CD4-positive, alpha-beta memory T cell (primary cell): Measurements from ENCODE around the gene CEP19. TPM values are rescaled to one million over a fixed set of nuclear protein-coding genes. Genes with fewer than 3 reads are reported as not detected.
"Not testable (repeated sequence)": the region's sequence is repeated elsewhere in the genome, so short reads cannot be mapped to it uniquely, and the experiment has no call there.

ENCODE experiments used
- CTCF ChIA-PET: fragments of 350-600 bp; sonication (Branson Sonifier 250); formaldehyde crosslinking; loops from one replicate; lab custom pipeline; 2021; ENCODE audit warnings: inconsistent platforms; ENCODE audit not compliant: partially characterized antibody; lab: Charles Lee
- POLR2A ChIA-PET: fragments of 350-600 bp; sonication (Branson Sonifier 250); formaldehyde crosslinking; loops from one replicate; lab custom pipeline; 2021; ENCODE audit not compliant: partially characterized antibody; lab: Charles Lee
- DNase-seq, 5 donors: peaks; one replicate each; pipeline versions ENCODE4 v3.0.0 to v3.0.0-alpha.2; 2020 to 2022; ENCODE audit warnings: mixed read lengths in 1 of 5
- H3K27ac ChIP-seq: one replicate; pipeline ENCODE4 v1.7.0; 2013; ENCODE audit warnings: low read depth, low read length
- H3K27me3 ChIP-seq: 2 replicates; pipeline ENCODE4 v1.7.0; 2013; ENCODE audit warnings: mild to moderate bottlenecking, low read length, moderate library complexity; ENCODE audit not compliant: insufficient read depth
- H3K36me3 ChIP-seq: 2 replicates; pipeline ENCODE4 v1.7.0; 2013; ENCODE audit warnings: mild to moderate bottlenecking, low read length, moderate library complexity; ENCODE audit not compliant: insufficient read depth
- H3K4me1 ChIP-seq: 2 replicates; pipeline ENCODE4 v1.7.0; 2013; ENCODE audit warnings: mild to moderate bottlenecking, low read length, moderate library complexity; ENCODE audit not compliant: insufficient read depth
- H3K4me3 ChIP-seq, 2 donors: one replicate each; pipeline ENCODE4 v1.7.0; 2013; ENCODE audit warnings: low read length in 2 of 2, mild to moderate bottlenecking in 1 of 2
- H3K9me3 ChIP-seq, 2 donors: one replicate each; pipeline ENCODE4 v1.7.0; 2013; ENCODE audit warnings: low read length in 2 of 2, control low read depth in 1 of 2; ENCODE audit not compliant: control insufficient read depth in 1 of 2
- H3K27ac Mint-ChIP-seq, 7 donors: one replicate each; pipeline ENCODE4 v1.8.0; 2020 to 2021; ENCODE audit warnings: mixed read lengths in 7 of 7, mild to moderate bottlenecking in 6 of 7, inconsistent platforms in 3 of 7, moderate library complexity in 3 of 7
- H3K27me3 Mint-ChIP-seq, 2 donors: one replicate each; pipeline ENCODE4 v1.8.0; 2020 to 2021; ENCODE audit warnings: mixed read lengths in 2 of 2
- H3K36me3 Mint-ChIP-seq, 2 donors: one replicate each; pipeline ENCODE4 v1.8.0; 2020 to 2021; ENCODE audit warnings: mixed read lengths in 2 of 2, inconsistent platforms in 1 of 2, mild to moderate bottlenecking in 1 of 2
- H3K4me1 Mint-ChIP-seq, 4 donors: one replicate each; pipeline ENCODE4 v1.8.0; 2020 to 2021; ENCODE audit warnings: mixed read lengths in 4 of 4, mild to moderate bottlenecking in 1 of 4
- H3K4me3 Mint-ChIP-seq, 8 donors: one replicate each; pipeline ENCODE4 v1.8.0; 2020 to 2021; ENCODE audit warnings: mixed read lengths in 8 of 8, mild to moderate bottlenecking in 7 of 8, moderate library complexity in 6 of 8, inconsistent platforms in 3 of 8
- H3K9me3 Mint-ChIP-seq, 8 donors: one replicate each; pipeline ENCODE4 v1.8.0; 2020 to 2021; ENCODE audit warnings: mixed read lengths in 8 of 8, mild to moderate bottlenecking in 5 of 8, inconsistent platforms in 3 of 8, moderate library complexity in 1 of 8
- intact Hi-C: fragments of 100-400 bp; cut with micrococcal nuclease; formaldehyde crosslinking; loops from one replicate; pipeline ENCODE4 v1.15.1; 2023
- polyA plus RNA-seq, 2 donors: library from polyadenylated mRNA; unstranded; fragments of 300-500 nt; fragmentation: Illumina TruSeq; gene quantifications; one replicate each; pipeline ENCODE4 v1.2.3, GENCODE V29; 2021
- total RNA-seq, 2 experiments: library from RNA; stranded (reverse); gene quantifications; one replicate each; pipeline ENCODE4 v1.2.3, GENCODE V29; 2021

Gene CEP19
- total and polyA plus RNA-seq, 4 experiments from 2014 or later: 5.4 to 10.8 (median 8.0) TPM

- H3K27me3 Mint-ChIP-seq, H3K36me3 ChIP-seq, POLR2A ChIA-PET, DNase-seq, H3K9me3 ChIP-seq, H3K4me3 ChIP-seq, CTCF ChIA-PET, H3K27me3 ChIP-seq, H3K9me3 Mint-ChIP-seq: not testable (repeated sequence)
- Mint-ChIP-seq H3K36me3 (peaks cover 21 to 28% of the 10 kb centered on the region in 2 donors), H3K4me3 (peak overlapping the region in 3 of 8 donors; percentile 71 to 78 (median 73)), H3K4me1 (peaks cover 31 to 64% (median 41%) of the 10 kb centered on the region in 4 donors), H3K27ac (peak overlapping the region in 3 of 7 donors; percentile 7 to 71 (median 60))
- Histone ChIP-seq H3K27ac (peak overlapping the region; percentile 35), H3K4me1 (peaks cover 61% of the 10 kb centered on the region)
- intact Hi-C loops: loop anchor here (5.0 to 10.0 kb wide), 2 partner anchors 34 to 61 kb away; no protein-coding TSS in a partner anchor
Observed at GRCh38 chr3:196743569-196743968, 31.5 kb upstream of the CEP19 start.

DNA sequence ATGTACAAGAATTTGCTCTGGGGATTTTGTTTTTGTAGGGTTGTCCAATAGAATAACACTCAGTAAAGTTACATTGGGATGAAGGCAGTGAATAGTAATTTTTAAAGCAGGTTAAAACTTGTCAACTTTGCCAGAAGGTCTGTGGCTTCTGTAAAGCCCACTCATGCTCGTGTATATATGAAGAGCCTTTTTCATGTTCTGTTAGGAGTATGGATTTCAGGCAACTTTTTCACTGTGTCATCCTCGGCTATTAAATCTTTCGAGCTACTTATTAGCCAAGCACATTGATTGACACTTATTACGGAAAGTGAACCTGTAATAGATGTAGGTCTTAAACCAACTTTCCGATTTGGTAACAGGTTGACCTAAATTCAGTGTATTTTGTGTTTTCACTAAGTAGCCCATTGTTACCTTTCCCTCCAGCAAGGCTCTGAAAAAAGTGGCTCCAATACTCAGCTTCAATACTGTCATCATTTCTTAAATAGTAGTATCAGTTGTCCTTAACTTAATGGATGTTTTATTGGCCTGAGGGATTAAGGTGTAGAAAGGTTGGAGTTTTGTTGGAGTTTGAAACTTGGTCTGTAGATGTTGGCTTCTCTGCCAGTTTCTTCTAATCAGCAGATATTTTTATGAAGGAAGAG is 29.3 kb upstream of the CEP19 start:
- H3K27me3 Mint-ChIP-seq: no peaks in the 10 kb centered on the region
- intact Hi-C loops: loop anchor here (5.0 to 10.0 kb wide), 2 partner anchors 36 to 63 kb away; no protein-coding TSS in a partner anchor
- H3K27ac Mint-ChIP-seq: peak overlapping the region; percentile 97 to 100 (median 99)
- H3K36me3 ChIP-seq: no peaks in the 10 kb centered on the region
- peaks cover 7 to 16% of the 10 kb centered on the region in 2 donors for H3K36me3 Mint-ChIP-seq
- DNase-seq: no peak
- H3K4me1 ChIP-seq: peaks cover 52% of the 10 kb centered on the region
- H3K9me3 ChIP-seq: no peaks in the 10 kb centered on the region
- peak overlapping the region; percentile 96 to 100 (median 100) for H3K4me3 Mint-ChIP-seq
- POLR2A ChIA-PET: interaction anchor here (0.6 to 2.6 kb wide), 11 partner anchors 10 to 971 kb away, joined by 3 to 59 read pairs (median 5); partner anchors contain the start of genes CEP19, PIGX and SENP5
- H3K27ac ChIP-seq: peak overlapping the region; percentile 99
- H3K27me3 ChIP-seq: no peaks in the 10 kb centered on the region
- H3K4me1 Mint-ChIP-seq: peaks cover 24 to 57% (median 34%) of the 10 kb centered on the region in 4 donors
- H3K4me3 ChIP-seq: peak overlapping the region; percentile 70 to 95
- CTCF ChIA-PET: interaction anchor here (1.3 to 1.5 kb wide), 2 partner anchors 28 to 229 kb away, joined by 4 to 5 read pairs; no protein-coding TSS in a partner anchor
- H3K9me3 Mint-ChIP-seq: no peaks in the 10 kb centered on the region

GRCh38 chr3:196740481-196741248 is 28.6 kb upstream of the CEP19 start:
- H3K4me1 ChIP-seq: peaks cover 49% of the 10 kb centered on the region
- DNase-seq: peak; percentile 52 to 74 (median 66)
- no peaks in the 10 kb centered on the region for H3K9me3 ChIP-seq
- H3K36me3 Mint-ChIP-seq: peaks cover 4 to 12% of the 10 kb centered on the region in 2 donors
- peak overlapping the region; percentile 70 to 95 for H3K4me3 ChIP-seq
- peak overlapping the region; percentile 99 for H3K27ac ChIP-seq
- ChIA-PET CTCF (interaction anchor here (0.6 to 1.5 kb wide), 6 partner anchors 24 to 230 kb away, joined by 3 to 5 read pairs (median 4); no protein-coding TSS in a partner anchor), POLR2A (interaction anchor here (0.6 to 2.6 kb wide), 25 partner anchors 11 to 1045 kb away, joined by 3 to 59 read pairs (median 4); partner anchors contain the start of genes CEP19, FBXO45, NCBP2 and NRROS)
- H3K27me3 Mint-ChIP-seq: no peaks in the 10 kb centered on the region
- H3K4me1 Mint-ChIP-seq: peaks cover 21 to 51% (median 32%) of the 10 kb centered on the region in 4 donors
- no peaks in the 10 kb centered on the region for H3K27me3 ChIP-seq
- peak overlapping the region; percentile 97 to 100 (median 99) for H3K27ac Mint-ChIP-seq
- no peaks in the 10 kb centered on the region for H3K9me3 Mint-ChIP-seq
- intact Hi-C loops: loop anchor here (5.0 to 10.0 kb wide), 2 partner anchors 37 to 64 kb away; no protein-coding TSS in a partner anchor
- peak overlapping the region; percentile 96 to 100 (median 100) for H3K4me3 Mint-ChIP-seq
- H3K36me3 ChIP-seq: no peaks in the 10 kb centered on the region

DNA sequence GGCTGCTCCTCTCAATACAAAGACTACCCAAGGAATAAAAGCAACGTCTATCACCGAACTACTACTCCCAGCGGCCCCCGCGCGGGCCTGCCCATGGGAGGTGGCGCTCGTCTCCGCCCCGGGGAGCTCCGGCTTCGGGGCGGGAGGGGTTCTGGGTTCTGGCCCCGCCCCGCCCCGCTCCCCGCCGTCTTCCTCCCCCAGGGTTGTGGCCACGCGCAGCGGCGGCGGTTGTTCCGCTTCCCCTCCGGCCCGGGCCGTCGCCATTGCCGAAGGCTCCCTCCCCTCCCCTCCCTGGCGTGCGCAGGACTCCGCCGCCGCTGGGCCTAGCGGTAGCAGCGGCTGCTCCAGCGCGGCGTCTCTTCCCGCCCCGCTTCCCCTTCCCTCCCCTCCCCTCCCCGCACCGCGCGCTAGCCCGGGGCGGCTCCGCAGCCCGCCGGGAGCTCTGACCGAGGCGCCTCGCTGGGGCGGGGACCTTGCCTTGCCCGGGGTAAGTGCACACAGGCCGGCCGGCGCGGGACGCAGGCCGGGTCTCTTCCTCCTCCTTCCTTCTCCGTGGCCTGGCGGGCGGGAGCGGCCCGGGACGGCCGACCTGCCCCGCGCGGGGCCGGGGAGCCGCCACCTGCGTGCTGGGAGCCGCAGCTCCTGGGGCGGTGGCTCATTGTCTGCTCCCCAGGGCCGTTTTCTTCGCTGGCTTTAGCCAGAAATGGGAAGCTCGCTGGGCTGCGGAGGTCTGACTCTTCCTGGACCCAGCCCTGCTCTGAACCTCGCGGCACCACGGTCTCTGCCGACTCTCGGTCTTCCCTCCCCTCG is 27.8 kb upstream of the CEP19 start, which contains the start of gene PAK2:
Gene PAK2, plus strand, starts transcription at position 187 of the 810 bp plus-strand sequence. CDS start 42,790 bp downstream, outside the sequence.
- H3K9me3 Mint-ChIP-seq: no peaks in the 10 kb centered on the region
- Histone ChIP-seq H3K9me3 (no peaks in the 10 kb centered on the region), H3K4me1 (peaks cover 42% of the 10 kb centered on the region), H3K27ac (peak within 1 kb of the TSS; percentile 99), H3K4me3 (peak within 1 kb of the TSS; percentile 70 to 95), H3K36me3 (no peaks in the 10 kb centered on the region), H3K27me3 (no peaks in the 10 kb centered on the region)
- peak; percentile 85 to 90 (median 87) for DNase-seq
- ChIA-PET CTCF (interaction anchor here (0.6 to 1.5 kb wide), 6 partner anchors 24 to 230 kb away, joined by 3 to 5 read pairs (median 4); no protein-coding TSS in a partner anchor), POLR2A (interaction anchor here (0.6 to 2.6 kb wide), 24 partner anchors 9 to 1046 kb away, joined by 3 to 59 read pairs (median 4); partner anchors contain the start of genes CEP19, FBXO45, NCBP2 and NRROS)
- no peaks in the 10 kb centered on the region for H3K27me3 Mint-ChIP-seq
- H3K27ac Mint-ChIP-seq: peak within 1 kb of the TSS; percentile 97 to 100 (median 99)
- intact Hi-C loops: loop anchor here (1.0 to 10.0 kb wide), 6 partner anchors 28 to 308 kb away; partner anchors contain the start of genes CEP19, NCBP2, PIGX and SENP5
- peak within 1 kb of the TSS; percentile 96 to 100 (median 100) for H3K4me3 Mint-ChIP-seq
- H3K36me3 Mint-ChIP-seq: peaks cover 4 to 12% of the 10 kb centered on the region in 2 donors
- peaks cover 21 to 45% (median 28%) of the 10 kb centered on the region in 4 donors for H3K4me1 Mint-ChIP-seq

DNA sequence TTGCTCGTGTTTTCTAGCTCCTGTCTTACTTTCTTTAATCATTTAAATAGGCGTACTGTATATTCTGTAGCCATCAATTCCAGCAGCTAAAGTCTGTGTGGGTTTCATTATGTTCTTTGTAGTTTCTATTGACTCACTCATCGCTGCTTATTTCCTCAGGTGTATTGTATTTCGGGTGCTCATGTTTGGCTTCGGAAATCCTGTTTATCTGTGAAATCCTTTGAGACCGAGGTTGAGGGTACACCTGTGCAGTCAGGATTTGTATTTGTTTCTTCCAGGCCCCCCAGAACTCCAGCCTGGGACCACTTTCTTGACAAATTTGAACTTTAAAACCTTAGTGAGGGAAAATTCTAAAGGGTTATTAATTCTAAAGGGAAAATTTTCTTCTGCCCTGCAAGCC is 25.6 kb upstream of the CEP19 start:
- no peak for DNase-seq
- peaks cover 6 to 15% of the 10 kb centered on the region in 2 donors for H3K36me3 Mint-ChIP-seq
- intact Hi-C loops: no loop called here
- H3K9me3 Mint-ChIP-seq: no peaks in the 10 kb centered on the region
- H3K9me3 ChIP-seq: no peaks in the 10 kb centered on the region
- peak overlapping the region in 1 of 7 donors; percentile 97 for H3K27ac Mint-ChIP-seq
- no peak overlapping the region for H3K4me3 Mint-ChIP-seq
- no peaks in the 10 kb centered on the region for H3K27me3 ChIP-seq
- POLR2A ChIA-PET: no interaction called here
- no peaks in the 10 kb centered on the region for H3K27me3 Mint-ChIP-seq
- H3K36me3 ChIP-seq: no peaks in the 10 kb centered on the region
- H3K4me1 ChIP-seq: peaks cover 20% of the 10 kb centered on the region
- no peak overlapping the region for H3K27ac ChIP-seq
- CTCF ChIA-PET: no interaction called here
- no peak overlapping the region for H3K4me3 ChIP-seq
- H3K4me1 Mint-ChIP-seq: peaks cover 14 to 31% (median 18%) of the 10 kb centered on the region in 4 donors

GRCh38 chr3:196736670-196737374 is 24.8 kb upstream of the CEP19 start:
- intact Hi-C loops: no loop called here
- Histone ChIP-seq H3K36me3 (no peaks in the 10 kb centered on the region), H3K9me3 (no peaks in the 10 kb centered on the region), H3K4me3 (no peak overlapping the region), H3K27ac (no peak overlapping the region), H3K4me1 (peaks cover 14% of the 10 kb centered on the region), H3K27me3 (no peaks in the 10 kb centered on the region)
- ChIA-PET POLR2A (no interaction called here), CTCF (interaction anchor here (0.8 kb wide), 1 partner anchor 17 kb away, joined by 3 read pairs; no protein-coding TSS in a partner anchor)
- H3K4me1 Mint-ChIP-seq: peaks cover 14 to 29% (median 17%) of the 10 kb centered on the region in 4 donors
- H3K36me3 Mint-ChIP-seq: peaks cover 6 to 15% of the 10 kb centered on the region in 2 donors
- H3K9me3 Mint-ChIP-seq: no peaks in the 10 kb centered on the region
- DNase-seq: no peak
- no peaks in the 10 kb centered on the region for H3K27me3 Mint-ChIP-seq
- H3K4me3 Mint-ChIP-seq: no peak overlapping the region
- H3K27ac Mint-ChIP-seq: no peak overlapping the region
